ENCODE measurements around the gene RIMS3.

DNA sequence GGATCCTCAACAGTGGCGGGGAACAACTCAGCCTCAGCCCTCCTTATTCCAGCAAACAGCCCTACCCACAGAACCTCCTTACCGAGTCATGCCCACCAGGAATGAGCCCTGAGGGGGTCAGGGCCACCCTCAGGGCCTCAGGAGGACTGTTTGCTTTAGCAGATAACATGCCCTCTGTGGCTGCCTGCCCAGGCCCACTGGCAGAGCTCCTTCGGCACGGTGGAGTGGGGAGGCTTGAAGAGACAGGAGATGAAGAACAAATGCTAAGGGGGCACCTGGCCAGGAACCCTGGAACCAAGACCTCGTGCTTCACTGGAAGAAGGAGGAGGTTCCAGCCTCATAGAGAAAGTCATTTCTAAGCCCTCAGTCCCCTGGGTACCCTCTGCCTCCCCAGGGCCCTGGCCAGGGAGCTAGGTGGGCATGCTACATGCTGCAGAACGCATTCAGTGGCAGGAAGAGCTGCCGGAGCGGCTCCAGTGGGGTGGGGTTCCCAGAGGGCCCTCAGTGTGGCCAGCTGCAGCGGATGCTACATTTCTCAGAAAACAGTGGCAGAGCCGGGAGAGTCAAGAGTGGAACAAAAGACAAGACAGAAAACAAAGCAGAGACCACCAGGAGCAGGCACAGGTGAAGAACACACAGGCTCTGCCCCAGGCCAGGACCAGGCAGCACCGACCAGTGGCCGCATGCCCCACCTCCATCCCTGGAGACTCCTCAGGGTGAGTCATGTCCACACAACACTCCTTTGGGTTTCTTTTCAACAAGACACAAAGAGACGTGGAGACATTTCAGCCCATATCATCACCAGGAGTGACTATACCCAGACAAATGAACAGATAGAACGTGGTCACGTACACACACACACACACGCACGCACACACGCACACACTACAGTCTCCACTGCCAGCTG, 39.8 kb downstream of the RIMS3 start:
- TF ChIP-seq, protein P1, sequence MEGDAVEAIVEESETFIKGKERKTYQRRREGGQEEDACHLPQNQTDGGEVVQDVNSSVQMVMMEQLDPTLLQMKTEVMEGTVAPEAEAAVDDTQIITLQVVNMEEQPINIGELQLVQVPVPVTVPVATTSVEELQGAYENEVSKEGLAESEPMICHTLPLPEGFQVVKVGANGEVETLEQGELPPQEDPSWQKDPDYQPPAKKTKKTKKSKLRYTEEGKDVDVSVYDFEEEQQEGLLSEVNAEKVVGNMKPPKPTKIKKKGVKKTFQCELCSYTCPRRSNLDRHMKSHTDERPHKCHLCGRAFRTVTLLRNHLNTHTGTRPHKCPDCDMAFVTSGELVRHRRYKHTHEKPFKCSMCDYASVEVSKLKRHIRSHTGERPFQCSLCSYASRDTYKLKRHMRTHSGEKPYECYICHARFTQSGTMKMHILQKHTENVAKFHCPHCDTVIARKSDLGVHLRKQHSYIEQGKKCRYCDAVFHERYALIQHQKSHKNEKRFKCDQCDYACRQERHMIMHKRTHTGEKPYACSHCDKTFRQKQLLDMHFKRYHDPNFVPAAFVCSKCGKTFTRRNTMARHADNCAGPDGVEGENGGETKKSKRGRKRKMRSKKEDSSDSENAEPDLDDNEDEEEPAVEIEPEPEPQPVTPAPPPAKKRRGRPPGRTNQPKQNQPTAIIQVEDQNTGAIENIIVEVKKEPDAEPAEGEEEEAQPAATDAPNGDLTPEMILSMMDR (IDR thresholded peaks at IDR 0.05) = no peak
- TF ChIP-seq EZH2phosphoT487 (IDR thresholded peaks at IDR 0.05) (no peak), EZH2 (IDR thresholded peaks at IDR 0.05) (no peak)
